KMS-11 (cell line): Measurements from ENCODE around the gene TCF7L2.

Experiments used
- H2AFZ ChIP-seq: fragments of 200-600 bp; sonication (generic); 2 replicates; pipeline ENCODE4 v1.6.1; 2016; ENCODE audit warnings: antibody characterized with exemption, mixed run types, low read depth
- H3K27ac ChIP-seq: fragments of 200-600 bp; sonication (generic); 2 replicates; pipeline ENCODE4 v1.6.1; 2016; ENCODE audit warnings: mild to moderate bottlenecking, mixed run types
- H3K27me3 ChIP-seq: fragments of 200-600 bp; sonication (generic); 2 replicates; pipeline ENCODE4 v1.6.1; 2017; ENCODE audit warnings: mild to moderate bottlenecking, low read depth, mixed run types, moderate library complexity; ENCODE audit not compliant: insufficient read depth
- H3K36me3 ChIP-seq: fragments of 200-600 bp; sonication (generic); 2 replicates; pipeline ENCODE4 v1.6.1; 2017; ENCODE audit warnings: mild to moderate bottlenecking, mixed run types; ENCODE audit not compliant: insufficient read depth
- H3K4me1 ChIP-seq: fragments of 200-600 bp; sonication (generic); 2 replicates; pipeline ENCODE4 v1.6.1; 2016; ENCODE audit warnings: mild to moderate bottlenecking, low read depth, mixed run types; ENCODE audit not compliant: poor library complexity, severe bottlenecking
- H3K4me2 ChIP-seq: fragments of 200-600 bp; sonication (generic); 2 replicates; pipeline ENCODE4 v1.7.0; 2016; ENCODE audit warnings: mild to moderate bottlenecking, mixed run types
- H3K4me3 ChIP-seq: fragments of 200-600 bp; sonication (generic); IDR thresholded peaks from 2 replicates; pipeline ENCODE4 v1.6.1; 2017; ENCODE audit warnings: low read depth, low read length, mixed read lengths; ENCODE audit not compliant: insufficient read depth
- H3K79me2 ChIP-seq: fragments of 200-600 bp; sonication (generic); 2 replicates; pipeline ENCODE4 v1.6.1; 2016; ENCODE audit warnings: low read depth, mixed run types; ENCODE audit not compliant: insufficient read depth
- H3K9ac ChIP-seq: fragments of 200-600 bp; sonication (generic); 2 replicates; pipeline ENCODE4 v1.6.1; 2016; ENCODE audit warnings: mild to moderate bottlenecking, mixed run types
- H4K20me1 ChIP-seq: fragments of 200-600 bp; sonication (generic); 2 replicates; pipeline ENCODE4 v1.6.1; 2016; ENCODE audit warnings: mild to moderate bottlenecking, mixed run types; ENCODE audit not compliant: insufficient read depth
- CTCF ChIP-seq: fragments of 200-600 bp; sonication (generic); conservative IDR thresholded peaks from 2 replicates; pipeline ENCODE4 v1.6.1; 2017; ENCODE audit warnings: low read depth, mild to moderate bottlenecking, antibody characterized with exemption, low read length, moderate library complexity, mixed read lengths

Gene TCF7L2

GRCh38 chr10:112951359-112952281 is 1.6 kb downstream of the TCF7L2 start:
- H3K4me2 ChIP-seq: peak overlapping the region; percentile 91
- peaks cover 5% of the 10 kb centered on the region for H3K4me1 ChIP-seq
- H3K9ac ChIP-seq: peak overlapping the region; percentile 68; the same call in 1 of the 2 replicates
- TF ChIP-seq CTCF: no peak
- H3K27me3 ChIP-seq: 0 out of 2 replicates have a peak, but pooled peaks cover 2% of the 10 kb centered on the region
- H2AFZ ChIP-seq: peak overlapping the region; percentile 94
- H3K4me3 ChIP-seq: no peak overlapping the region
- H3K79me2 ChIP-seq: no peaks in the 10 kb centered on the region
- H3K27ac ChIP-seq: no peak overlapping the region
- H4K20me1 ChIP-seq: no peaks in the 10 kb centered on the region
- H3K36me3 ChIP-seq: no peaks in the 10 kb centered on the region

GRCh38 chr10:112952282-112953173 is 2.5 kb downstream of the TCF7L2 start:
- H3K27me3 ChIP-seq: 0 out of 2 replicates have a peak, but pooled peaks cover 2% of the 10 kb centered on the region
- H3K4me3 ChIP-seq: no peak overlapping the region
- H3K4me2 ChIP-seq: peak overlapping the region; percentile 91; the same call in 1 of the 2 replicates
- no peak for TF ChIP-seq CTCF
- H3K36me3 ChIP-seq: no peaks in the 10 kb centered on the region
- H3K9ac ChIP-seq: no peak overlapping the region
- peaks cover 5% of the 10 kb centered on the region for H3K4me1 ChIP-seq
- no peaks in the 10 kb centered on the region for H4K20me1 ChIP-seq
- no peak overlapping the region for H3K27ac ChIP-seq
- H3K79me2 ChIP-seq: no peaks in the 10 kb centered on the region
- no peak overlapping the region for H2AFZ ChIP-seq

GRCh38 chr10:112953174-112954159 is 3.4 kb downstream of the TCF7L2 start:
- H3K4me2 ChIP-seq: no peak overlapping the region
- no peak overlapping the region for H2AFZ ChIP-seq
- no peaks in the 10 kb centered on the region for H3K79me2 ChIP-seq
- 0 out of 2 replicates have a peak, but pooled peaks cover 2% of the 10 kb centered on the region for H3K27me3 ChIP-seq
- no peak for TF ChIP-seq CTCF
- no peaks in the 10 kb centered on the region for H3K36me3 ChIP-seq
- peaks cover 5% of the 10 kb centered on the region for H3K4me1 ChIP-seq
- H4K20me1 ChIP-seq: no peaks in the 10 kb centered on the region
- H3K27ac ChIP-seq: no peak overlapping the region
- no peak overlapping the region for H3K4me3 ChIP-seq
- H3K9ac ChIP-seq: no peak overlapping the region
